GM12878 (cell line): Measurements from ENCODE around the gene ACTR5. TPM values are rescaled to one million over a fixed set of nuclear protein-coding genes. Genes with fewer than 3 reads are reported as not detected.

Experiments used
- ATAC-seq: fragments of 200-7000 bp; cut with Tn5 transposase; 3 replicates; pipeline ENCODE4 v1.9.1; 2020; ENCODE audit warnings: mild to moderate bottlenecking, moderate library complexity
- BruUV-seq: library from RNA; stranded (reverse); fragments of 400-500 nt; replicated peaks from 2 replicates; lab custom pipeline; 2021; lab: Mats Ljungman, UMichigan
- CTCF ChIA-PET: fragments of 300-600 bp; sonication (Branson Sonifier 250); formaldehyde crosslinking; extraction: SDS; loops from one replicate; lab custom pipeline; 2021; ENCODE audit warnings: inconsistent platforms; lab: Yijun Ruan, JAX
- POLR2A ChIA-PET: fragments of 350-600 bp; formaldehyde crosslinking; extraction: SDS; loops from one replicate; lab custom pipeline; 2021; ENCODE audit warnings: inconsistent platforms; lab: Charles Lee
- RAD21 ChIA-PET: fragments of 300-600 bp; sonication (Branson Sonifier 250); formaldehyde crosslinking; loops from one replicate; lab custom pipeline; 2023; ENCODE audit warnings: antibody characterized with exemption; ENCODE audit not compliant: unreplicated experiment; lab: Charles Lee
- SMC1A ChIA-PET: fragments of 300-600 bp; sonication (Branson Sonifier 250); formaldehyde crosslinking; loops from one replicate; lab custom pipeline; 2023; ENCODE audit not compliant: unreplicated experiment, uncharacterized antibody; lab: Charles Lee
- DNase-seq: peaks from one replicate; pipeline ENCODE4 v3.0.0-alpha.2; 2011; ENCODE audit warnings: low read depth, low spot score
- FAIRE-seq: peaks from 3 replicates; lab custom pipeline; 2011; peaks lifted over from hg19 to GRCh38; lab: Jason Lieb, UNC
- H2AFZ ChIP-seq: 2 replicates; pipeline ENCODE4 v1.6.0; 2011; ENCODE audit warnings: low read depth, low read length, control low read depth; ENCODE audit not compliant: control insufficient read depth
- H3K27ac ChIP-seq: 2 replicates; pipeline ENCODE4 v1.5.1; 2011; ENCODE audit warnings: control low read depth; ENCODE audit not compliant: control insufficient read depth, insufficient read depth
- H3K27me3 ChIP-seq, 2 experiments: replicated peaks in 1 of 2; 2 replicates each; pipeline versions ENCODE4 v1.6.0 to v1.6.1; 2011; ENCODE audit warnings: low read length in 1 of 2; ENCODE audit not compliant: control insufficient read depth in 2 of 2, insufficient read depth in 2 of 2
- H3K36me3 ChIP-seq, 2 experiments: 2 replicates each; pipeline ENCODE4 v1.5.1; 2011; ENCODE audit warnings: low read length in 1 of 2; ENCODE audit not compliant: control insufficient read depth in 2 of 2, insufficient read depth in 2 of 2
- H3K4me1 ChIP-seq: 2 replicates; pipeline ENCODE4 v1.6.1; 2011; ENCODE audit warnings: mild to moderate bottlenecking, low read length, moderate library complexity, mixed read lengths; ENCODE audit not compliant: control insufficient read depth, insufficient read depth
- H3K4me2 ChIP-seq: 2 replicates; pipeline ENCODE4 v1.6.0; 2011; ENCODE audit warnings: control low read depth; ENCODE audit not compliant: control insufficient read depth, insufficient read depth
- H3K4me3 ChIP-seq: fragments of 200-600 bp; sonication (generic); 2 replicates; pipeline ENCODE4 v1.5.1; 2016
- H3K79me2 ChIP-seq: 2 replicates; pipeline ENCODE4 v1.6.0; 2011; ENCODE audit warnings: low read length; ENCODE audit not compliant: control insufficient read depth, insufficient read depth
- H3K9ac ChIP-seq: 2 replicates; pipeline ENCODE4 v1.8.0; 2011; ENCODE audit warnings: low read length, control low read depth, mixed read lengths; ENCODE audit not compliant: control insufficient read depth, insufficient read depth
- H3K9me3 ChIP-seq: replicated peaks from 3 replicates; pipeline ENCODE4 v1.5.1; 2011; ENCODE audit warnings: mild to moderate bottlenecking, low read length; ENCODE audit not compliant: control insufficient read depth, insufficient read depth
- H4K20me1 ChIP-seq: 2 replicates; pipeline ENCODE4 v1.6.0; 2011; ENCODE audit not compliant: control insufficient read depth, insufficient read depth
- EP300 ChIP-seq, 2 experiments: fragments of 150-350 bp in 1 of 2; IDR thresholded peaks; 2 replicates each; pipeline ENCODE4 v1.6.1; 2011 to 2012; ENCODE audit warnings: low read depth in 2 of 2, low read length in 2 of 2, borderline replicate concordance in 1 of 2, improper control_type of control experiment in 1 of 2, inconsistent platforms in 1 of 2; ENCODE audit not compliant: control insufficient read depth in 1 of 2
- HCFC1 ChIP-seq: fragments of 150-350 bp; IDR thresholded peaks from 2 replicates; pipeline ENCODE4 v1.6.1; 2014; ENCODE audit warnings: low read length
- IRF4 ChIP-seq: IDR thresholded peaks from 2 replicates; pipeline ENCODE4 v1.6.1; 2011; ENCODE audit warnings: low read depth, low read length
- MTA3 ChIP-seq: IDR thresholded peaks from 2 replicates; pipeline ENCODE4 v1.6.1; 2012; ENCODE audit warnings: low read length, inconsistent platforms, borderline replicate concordance
- NFIC ChIP-seq: IDR thresholded peaks from 2 replicates; pipeline ENCODE4 v1.6.1; 2012; ENCODE audit warnings: low read depth, mild to moderate bottlenecking, inconsistent platforms, low read length, moderate library complexity
- REST ChIP-seq: IDR thresholded peaks from 2 replicates; pipeline ENCODE4 v1.6.1; 2012; ENCODE audit warnings: mild to moderate bottlenecking, low read depth, low read length
- SIN3A ChIP-seq: IDR thresholded peaks from 2 replicates; pipeline ENCODE4 v1.6.1; 2012; ENCODE audit warnings: low read depth, low read length, improper control_type of control experiment
- TCF3 ChIP-seq: IDR thresholded peaks from 2 replicates; pipeline ENCODE4 v1.6.1; 2012; ENCODE audit warnings: low read depth, mild to moderate bottlenecking, low read length, borderline replicate concordance; ENCODE audit not compliant: insufficient read depth
- WGBS: methylation state at CpG from one replicate; pipeline ENCODE4 v1.1.6; 2016; ENCODE audit warnings: low lambda C conversion rate; ENCODE audit not compliant: insufficient replicate concordance, insufficient coverage; ENCODE audit errors: missing lambda C conversion rate; 5-methylcytosine and 5-hydroxymethylcytosine counted together
- in situ Hi-C: fragments of 300-500 bp; cut with MboI; formaldehyde crosslinking; loops from 9 replicates; pipeline ENCODE4 v1.14.3; 2018; ENCODE audit warnings: mixed read lengths
- intact Hi-C: fragments of 100-400 bp; cut with micrococcal nuclease; formaldehyde crosslinking; loops from one replicate; pipeline ENCODE4 v1.14.2; 2022; ENCODE audit not compliant: unreplicated experiment
- polyA plus RNA-seq, 11 experiments: library from polyadenylated mRNA; depleted of rRNA in 4 of 11; unstranded in 6 of 11; stranded (reverse) in 5 of 11; fragments of >200 nt; fragmentation: Nextera tagmentation in 4 of 11; fragmentation: Illumina TruSeq in 1 of 11; extraction: Ambion mirVana in 4 of 11; extraction: Trizol in 1 of 11; gene quantifications; 1 replicate in 1 of 11; 2 replicates in 10 of 11; pipeline versions ENCODE4 v1.2.1 to v1.2.3, GENCODE V29; 2011 to 2016; ENCODE audit warnings: inconsistent platforms in 2 of 11, missing spikeins in 2 of 11, low read depth in 1 of 11
- total RNA-seq, 4 experiments: library from RNA; depleted of rRNA in 3 of 4; stranded (reverse); fragments of >200 nt in 3 of 4; fragmentation: Illumina TruSeq in 1 of 4; extraction: Trizol in 1 of 4; gene quantifications; 2 replicates each; pipeline versions ENCODE4 v1.2.1 to v1.2.3, GENCODE V29; 2013 to 2021
- TF ChIP-seq, protein P1 (sequence below): fragments of 450-650 bp; IDR thresholded peaks from 2 replicates; pipeline ENCODE4 v1.6.1; 2017; ENCODE audit warnings: mild to moderate bottlenecking, low read depth, inconsistent platforms; ENCODE audit not compliant: poor library complexity, severe bottlenecking
- TF ChIP-seq, protein P2 (sequence below): fragments of 450-650 bp; conservative IDR thresholded peaks from 2 replicates; pipeline ENCODE4 v1.6.1; 2017; ENCODE audit warnings: mild to moderate bottlenecking, moderate library complexity

ACTR5 gene
- total and polyA plus RNA-seq, 10 of the 15 experiments (the other 5 are each of a cell fraction or from before 2014, with no cell fraction given): 0.52 to 14.7 (median 8.8) TPM

GRCh38 chr20:38747495-38748096 is 664 bp upstream of the ACTR5 start (continued):
- TF ChIP-seq, protein P1, sequence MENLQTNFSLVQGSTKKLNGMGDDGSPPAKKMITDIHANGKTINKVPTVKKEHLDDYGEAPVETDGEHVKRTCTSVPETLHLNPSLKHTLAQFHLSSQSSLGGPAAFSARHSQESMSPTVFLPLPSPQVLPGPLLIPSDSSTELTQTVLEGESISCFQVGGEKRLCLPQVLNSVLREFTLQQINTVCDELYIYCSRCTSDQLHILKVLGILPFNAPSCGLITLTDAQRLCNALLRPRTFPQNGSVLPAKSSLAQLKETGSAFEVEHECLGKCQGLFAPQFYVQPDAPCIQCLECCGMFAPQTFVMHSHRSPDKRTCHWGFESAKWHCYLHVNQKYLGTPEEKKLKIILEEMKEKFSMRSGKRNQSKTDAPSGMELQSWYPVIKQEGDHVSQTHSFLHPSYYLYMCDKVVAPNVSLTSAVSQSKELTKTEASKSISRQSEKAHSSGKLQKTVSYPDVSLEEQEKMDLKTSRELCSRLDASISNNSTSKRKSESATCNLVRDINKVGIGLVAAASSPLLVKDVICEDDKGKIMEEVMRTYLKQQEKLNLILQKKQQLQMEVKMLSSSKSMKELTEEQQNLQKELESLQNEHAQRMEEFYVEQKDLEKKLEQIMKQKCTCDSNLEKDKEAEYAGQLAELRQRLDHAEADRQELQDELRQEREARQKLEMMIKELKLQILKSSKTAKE: no peak

GRCh38 chr20:38748861-38749149 is 545 bp downstream of the ACTR5 start:
- H3K9ac ChIP-seq: peak overlapping the region; percentile 70
- H3K4me2 ChIP-seq: peak overlapping the region; percentile 94
- DNase-seq (no peak), ATAC-seq (peak; percentile 67), FAIRE-seq (no peak)
- H3K79me2 ChIP-seq: peaks cover 4% of the 10 kb centered on the region; the same call in 1 of the 2 replicates
- in situ Hi-C loops (no loop called here), intact Hi-C loops (loop anchor here (5.0 kb wide), 1 partner anchor 302 kb away; no protein-coding TSS in a partner anchor)
- ChIA-PET RAD21 (interaction anchor here (1.0 to 7.7 kb wide), 4 partner anchors 57 to 144 kb away, joined by 5 to 84 read pairs (median 26); partner anchors contain the start of gene PPP1R16B), POLR2A (interaction anchor here (0.6 to 1.2 kb wide), 3 partner anchors 57 to 123 kb away, joined by 3 to 5 read pairs (median 3); partner anchors contain the start of gene PPP1R16B), SMC1A (interaction anchor here (0.9 to 6.4 kb wide), 8 partner anchors 17 to 146 kb away, joined by 3 to 42 read pairs (median 4); partner anchors contain the start of gene PPP1R16B), CTCF (interaction anchor here (0.6 to 11.2 kb wide), 13 partner anchors 8 to 249 kb away, joined by 3 to 138 read pairs (median 4); partner anchors contain the start of gene PPP1R16B)
- H3K36me3 ChIP-seq: peaks cover 0 to 6% of the 10 kb centered on the region in 2 experiments; a peak in 2 of 4 replicates
- peaks cover 8% of the 10 kb centered on the region; the same call in 1 of the 2 replicates for H3K4me1 ChIP-seq
- peak overlapping the region; percentile 98 for H2AFZ ChIP-seq
- BruUV-seq: no TSS peak
- 3% methylated on average over 10 of the region's 10 CpGs for WGBS
- no peaks in the 10 kb centered on the region for H4K20me1 ChIP-seq
- H3K27ac ChIP-seq: no peak overlapping the region; the same call in 1 of the 2 replicates
- H3K4me3 ChIP-seq: peak overlapping the region; percentile 75
- H3K9me3 ChIP-seq: no peaks in the 10 kb centered on the region
- no peaks in the 10 kb centered on the region for H3K27me3 ChIP-seq
- TF ChIP-seq IRF4: no peak
- no peak for TF ChIP-seq MTA3
- TF ChIP-seq SIN3A: no peak
- no peak for TF ChIP-seq TCF3
- no peak for TF ChIP-seq REST
- no peak for TF ChIP-seq HCFC1
- TF ChIP-seq, protein P2, sequence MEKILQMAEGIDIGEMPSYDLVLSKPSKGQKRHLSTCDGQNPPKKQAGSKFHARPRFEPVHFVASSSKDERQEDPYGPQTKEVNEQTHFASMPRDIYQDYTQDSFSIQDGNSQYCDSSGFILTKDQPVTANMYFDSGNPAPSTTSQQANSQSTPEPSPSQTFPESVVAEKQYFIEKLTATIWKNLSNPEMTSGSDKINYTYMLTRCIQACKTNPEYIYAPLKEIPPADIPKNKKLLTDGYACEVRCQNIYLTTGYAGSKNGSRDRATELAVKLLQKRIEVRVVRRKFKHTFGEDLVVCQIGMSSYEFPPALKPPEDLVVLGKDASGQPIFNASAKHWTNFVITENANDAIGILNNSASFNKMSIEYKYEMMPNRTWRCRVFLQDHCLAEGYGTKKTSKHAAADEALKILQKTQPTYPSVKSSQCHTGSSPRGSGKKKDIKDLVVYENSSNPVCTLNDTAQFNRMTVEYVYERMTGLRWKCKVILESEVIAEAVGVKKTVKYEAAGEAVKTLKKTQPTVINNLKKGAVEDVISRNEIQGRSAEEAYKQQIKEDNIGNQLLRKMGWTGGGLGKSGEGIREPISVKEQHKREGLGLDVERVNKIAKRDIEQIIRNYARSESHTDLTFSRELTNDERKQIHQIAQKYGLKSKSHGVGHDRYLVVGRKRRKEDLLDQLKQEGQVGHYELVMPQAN: no peak
- no peak for TF ChIP-seq EP300 (IDR thresholded peaks at IDR 0.05; ENCODE audit: borderline replicate concordance in 1 of 2, control insufficient read depth in 1 of 2, low read depth in 2 of 2, low read length in 2 of 2)
- no peak for TF ChIP-seq NFIC
